ENCODE results near the gene CCDC89. TPM values are rescaled to one million over a fixed set of nuclear protein-coding genes. Genes with fewer than 3 reads are reported as not detected.

The CCDC89 gene
- 0.12 TPM for total RNA-seq

GRCh38 chr11:85685820-85686459, at the start of gene CCDC89:
Gene CCDC89, minus strand, starts transcription at chr11:85686195. Its CDS starts 65 bp downstream, at chr11:85686130.
- ATAC-seq: peak; percentile 69

GRCh38 chr11:85732965-85733364, 47.0 kb upstream of the CCDC89 start:
- no peak for ATAC-seq

GRCh38 chr11:85726381-85726780, 40.4 kb upstream of the CCDC89 start:
- no peak for ATAC-seq

- no peak for ATAC-seq
These were observed 39.7 kb upstream of the CCDC89 start for GRCh38 chr11:85725510-85726258.

- no peak for ATAC-seq
These were observed 38.9 kb upstream of the CCDC89 start for GRCh38 chr11:85724748-85725465.

- no peak for ATAC-seq
These were observed 37.1 kb upstream of the CCDC89 start for GRCh38 chr11:85723088-85723487.

GRCh38 chr11:85721191-85721590, 35.2 kb upstream of the CCDC89 start:
- ATAC-seq: no peak

- peak; percentile 63 for ATAC-seq
These were observed 33.2 kb upstream of the CCDC89 start for GRCh38 chr11:85718991-85719807.

GRCh38 chr11:85718126-85718943, 32.3 kb upstream of the CCDC89 start:
- no peak for ATAC-seq

- no peak for ATAC-seq
These were observed 31.4 kb upstream of the CCDC89 start for GRCh38 chr11:85717429-85717828.

- no peak for ATAC-seq
These were observed 27.0 kb upstream of the CCDC89 start for GRCh38 chr11:85712953-85713352.

- ATAC-seq: no peak
These were observed 24.9 kb upstream of the CCDC89 start for GRCh38 chr11:85710917-85711316.

GRCh38 chr11:85709941-85710702, 24.1 kb upstream of the CCDC89 start:
- no peak for ATAC-seq

- no peak for ATAC-seq
These were observed 19.8 kb upstream of the CCDC89 start for GRCh38 chr11:85705800-85706199.

- no peak for ATAC-seq
These were observed 19.0 kb upstream of the CCDC89 start for GRCh38 chr11:85704967-85705366.

- no peak for ATAC-seq
These were observed 14.2 kb upstream of the CCDC89 start for GRCh38 chr11:85699957-85700741.

- no peak for ATAC-seq
These were observed 12.2 kb upstream of the CCDC89 start for GRCh38 chr11:85698195-85698594.

GRCh38 chr11:85697747-85698146, 11.8 kb upstream of the CCDC89 start:
- no peak for ATAC-seq

- no peak for ATAC-seq
These were observed 9.6 kb upstream of the CCDC89 start for GRCh38 chr11:85695546-85695945.

- ATAC-seq: no peak
These were observed 8.5 kb upstream of the CCDC89 start for GRCh38 chr11:85694385-85694980.
